Caco-2 (cell line): ENCODE measurements around the gene DHCR24. TPM values are rescaled to one million over a fixed set of nuclear protein-coding genes. Genes with fewer than 3 reads are reported as not detected.

Experiments
- BruUV-seq: library from RNA; stranded (reverse); fragments of 400-500 nt; replicated peaks from 2 replicates; lab custom pipeline; 2021; lab: Mats Ljungman, UMichigan
- CTCF ChIA-PET: fragments of 300-600 bp; sonication (Branson Sonifier 250); formaldehyde crosslinking; loops from one replicate; lab custom pipeline; 2022; ENCODE audit warnings: antibody characterized with exemption; lab: Charles Lee
- POLR2A ChIA-PET: fragments of 300-600 bp; sonication (Branson Sonifier 250); formaldehyde crosslinking; loops from one replicate; lab custom pipeline; 2022; ENCODE audit warnings: antibody characterized with exemption; lab: Charles Lee
- DNase-seq, 2 experiments: peaks; one replicate each; pipeline versions ENCODE4 v3.0.0 to v3.0.0-alpha.2; 2020 to 2022
- H3K27me3 ChIP-seq: replicated peaks from 2 replicates; pipeline ENCODE4 v1.6.0; 2011; ENCODE audit warnings: low read length; ENCODE audit not compliant: control insufficient read depth, insufficient read depth
- H3K36me3 ChIP-seq: 2 replicates; pipeline ENCODE4 v1.5.1; 2011; ENCODE audit warnings: low read length; ENCODE audit not compliant: control insufficient read depth, insufficient read depth
- H3K4me1 ChIP-seq: fragments of 250-450 bp; sonication (Bioruptor Pico); 2 replicates; pipeline ENCODE4 v1.5.1; 2020; ENCODE audit warnings: mild to moderate bottlenecking
- H3K4me3 ChIP-seq: 2 replicates; pipeline ENCODE4 v1.5.1; 2011; ENCODE audit warnings: low read depth, mild to moderate bottlenecking, control low read depth, low read length
- H3K9me3 ChIP-seq: fragments of 250-450 bp; sonication (Bioruptor Pico); 2 replicates; pipeline ENCODE4 v1.5.1; 2020; ENCODE audit warnings: mild to moderate bottlenecking, moderate library complexity
- H3K27ac Mint-ChIP-seq: one replicate; pipeline ENCODE4 v1.8.0; 2022; ENCODE audit warnings: mixed read lengths; ENCODE audit not compliant: unreplicated experiment
- H3K27me3 Mint-ChIP-seq: one replicate; pipeline ENCODE4 v1.8.0; 2022; ENCODE audit warnings: mixed read lengths; ENCODE audit not compliant: insufficient read depth, unreplicated experiment
- H3K36me3 Mint-ChIP-seq: one replicate; pipeline ENCODE4 v1.8.0; 2022; ENCODE audit warnings: mild to moderate bottlenecking, mixed read lengths; ENCODE audit not compliant: insufficient read depth, unreplicated experiment
- H3K4me1 Mint-ChIP-seq: one replicate; pipeline ENCODE4 v1.8.0; 2022; ENCODE audit warnings: low read depth, mixed read lengths; ENCODE audit not compliant: unreplicated experiment
- H3K4me3 Mint-ChIP-seq: one replicate; pipeline ENCODE4 v1.8.0; 2022; ENCODE audit warnings: mild to moderate bottlenecking, moderate library complexity, mixed read lengths; ENCODE audit not compliant: unreplicated experiment
- H3K9me3 Mint-ChIP-seq: one replicate; pipeline ENCODE4 v1.8.0; 2022; ENCODE audit warnings: mixed read lengths; ENCODE audit not compliant: unreplicated experiment
- intact Hi-C: fragments of 100-400 bp; cut with micrococcal nuclease; formaldehyde crosslinking; loops from one replicate; pipeline ENCODE4 v1.10.0; 2022; ENCODE audit not compliant: unreplicated experiment
- total RNA-seq: library from RNA; stranded (reverse); gene quantifications from 2 replicates; pipeline ENCODE4 v1.2.3, GENCODE V29; 2022
- TF ChIP-seq, protein P1 (sequence below), 2 experiments: fragments of 200-600 bp in 1 of 2; IDR thresholded peaks; 1 replicate in 1 of 2; 2 replicates in 1 of 2; pipeline versions ENCODE4 v1.5.1 to v1.8.0; 2011 to 2022; ENCODE audit warnings: antibody characterized with exemption in 1 of 2, control low read depth in 1 of 2, inconsistent platforms in 1 of 2, low read depth in 1 of 2, low read length in 1 of 2, mild to moderate bottlenecking in 1 of 2, moderate library complexity in 1 of 2; ENCODE audit not compliant: insufficient read depth in 1 of 2, severe bottlenecking in 1 of 2, unreplicated experiment in 1 of 2

Gene DHCR24
- total RNA-seq, 1 experiment from 2014 or later: 522 TPM

DNA sequence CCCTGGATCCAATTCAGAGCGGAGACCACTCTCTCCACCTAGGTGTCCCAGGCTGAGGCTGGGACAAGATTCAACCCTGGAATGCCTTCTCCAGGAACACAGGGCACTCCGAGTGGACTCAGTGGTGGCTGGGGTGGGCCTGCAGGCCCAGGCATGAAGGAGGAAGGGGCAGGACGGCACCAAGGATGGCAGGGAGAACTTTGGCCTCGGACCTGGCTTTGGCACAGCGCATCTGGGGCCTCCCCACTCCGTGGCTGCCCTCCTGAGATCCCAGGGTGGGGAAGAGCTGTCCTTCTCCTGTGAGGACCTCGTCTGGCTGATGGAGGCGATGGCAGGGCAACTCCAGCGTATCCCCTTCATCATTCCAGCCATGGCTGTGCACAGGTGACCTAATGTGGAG, 35.6 kb downstream of the DHCR24 start:
- H3K4me3 ChIP-seq: no peak overlapping the region
- no peaks in the 10 kb centered on the region for H3K4me1 Mint-ChIP-seq
- H3K4me3 Mint-ChIP-seq: no peak overlapping the region
- ChIA-PET POLR2A (no interaction called here), CTCF (no interaction called here)
- H3K9me3 ChIP-seq: no peaks in the 10 kb centered on the region
- DNase-seq: no peak
- peaks cover 7% of the 10 kb centered on the region for H3K36me3 ChIP-seq
- intact Hi-C loops: no loop called here
- H3K36me3 Mint-ChIP-seq: peaks cover 93% of the 10 kb centered on the region
- H3K27me3 ChIP-seq: no peaks in the 10 kb centered on the region
- no peaks in the 10 kb centered on the region for H3K27me3 Mint-ChIP-seq
- TF ChIP-seq, protein P1, sequence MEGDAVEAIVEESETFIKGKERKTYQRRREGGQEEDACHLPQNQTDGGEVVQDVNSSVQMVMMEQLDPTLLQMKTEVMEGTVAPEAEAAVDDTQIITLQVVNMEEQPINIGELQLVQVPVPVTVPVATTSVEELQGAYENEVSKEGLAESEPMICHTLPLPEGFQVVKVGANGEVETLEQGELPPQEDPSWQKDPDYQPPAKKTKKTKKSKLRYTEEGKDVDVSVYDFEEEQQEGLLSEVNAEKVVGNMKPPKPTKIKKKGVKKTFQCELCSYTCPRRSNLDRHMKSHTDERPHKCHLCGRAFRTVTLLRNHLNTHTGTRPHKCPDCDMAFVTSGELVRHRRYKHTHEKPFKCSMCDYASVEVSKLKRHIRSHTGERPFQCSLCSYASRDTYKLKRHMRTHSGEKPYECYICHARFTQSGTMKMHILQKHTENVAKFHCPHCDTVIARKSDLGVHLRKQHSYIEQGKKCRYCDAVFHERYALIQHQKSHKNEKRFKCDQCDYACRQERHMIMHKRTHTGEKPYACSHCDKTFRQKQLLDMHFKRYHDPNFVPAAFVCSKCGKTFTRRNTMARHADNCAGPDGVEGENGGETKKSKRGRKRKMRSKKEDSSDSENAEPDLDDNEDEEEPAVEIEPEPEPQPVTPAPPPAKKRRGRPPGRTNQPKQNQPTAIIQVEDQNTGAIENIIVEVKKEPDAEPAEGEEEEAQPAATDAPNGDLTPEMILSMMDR (IDR thresholded peaks at IDR 0.05; ENCODE audit: insufficient read depth in 1 of 2, low read depth in 1 of 2, low read length in 1 of 2, severe bottlenecking in 1 of 2, unreplicated experiment in 1 of 2): no peak
- no peaks in the 10 kb centered on the region for H3K9me3 Mint-ChIP-seq
- no peaks in the 10 kb centered on the region for H3K4me1 ChIP-seq
- no TSS peak for BruUV-seq
- H3K27ac Mint-ChIP-seq: no peak overlapping the region

DNA sequence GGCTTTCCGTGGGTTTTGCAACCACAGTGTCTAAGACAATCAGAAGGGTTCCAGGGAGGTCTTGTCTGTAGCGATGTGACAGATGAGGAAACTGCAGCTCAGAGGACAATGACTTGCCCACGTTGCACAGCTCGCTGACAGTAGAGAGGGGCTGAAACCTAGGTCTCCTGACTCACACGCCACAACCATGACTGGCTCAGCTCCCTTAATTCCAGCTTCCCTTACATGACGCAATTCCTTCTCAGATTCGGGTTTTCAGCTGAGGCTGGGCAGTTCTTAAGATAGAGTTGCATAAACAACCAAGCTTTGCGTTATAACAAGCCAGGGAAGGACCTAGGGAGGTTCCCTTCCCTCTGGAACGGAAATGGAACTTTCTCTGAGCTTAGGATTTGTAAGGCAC, 36.3 kb downstream of the DHCR24 start:
- Mint-ChIP-seq H3K9me3 (no peaks in the 10 kb centered on the region), H3K4me3 (no peak overlapping the region), H3K4me1 (no peaks in the 10 kb centered on the region), H3K36me3 (peaks cover 86% of the 10 kb centered on the region), H3K27ac (no peak overlapping the region), H3K27me3 (no peaks in the 10 kb centered on the region)
- intact Hi-C loops: no loop called here
- no TSS peak for BruUV-seq
- Histone ChIP-seq H3K9me3 (no peaks in the 10 kb centered on the region), H3K36me3 (peaks cover 7% of the 10 kb centered on the region), H3K27me3 (no peaks in the 10 kb centered on the region), H3K4me3 (no peak overlapping the region), H3K4me1 (no peaks in the 10 kb centered on the region)
- ChIA-PET POLR2A (no interaction called here), CTCF (no interaction called here)
- TF ChIP-seq, protein P1 (IDR thresholded peaks at IDR 0.05; ENCODE audit: insufficient read depth in 1 of 2, low read depth in 1 of 2, low read length in 1 of 2, severe bottlenecking in 1 of 2, unreplicated experiment in 1 of 2): no peak
- DNase-seq: no peak

DNA sequence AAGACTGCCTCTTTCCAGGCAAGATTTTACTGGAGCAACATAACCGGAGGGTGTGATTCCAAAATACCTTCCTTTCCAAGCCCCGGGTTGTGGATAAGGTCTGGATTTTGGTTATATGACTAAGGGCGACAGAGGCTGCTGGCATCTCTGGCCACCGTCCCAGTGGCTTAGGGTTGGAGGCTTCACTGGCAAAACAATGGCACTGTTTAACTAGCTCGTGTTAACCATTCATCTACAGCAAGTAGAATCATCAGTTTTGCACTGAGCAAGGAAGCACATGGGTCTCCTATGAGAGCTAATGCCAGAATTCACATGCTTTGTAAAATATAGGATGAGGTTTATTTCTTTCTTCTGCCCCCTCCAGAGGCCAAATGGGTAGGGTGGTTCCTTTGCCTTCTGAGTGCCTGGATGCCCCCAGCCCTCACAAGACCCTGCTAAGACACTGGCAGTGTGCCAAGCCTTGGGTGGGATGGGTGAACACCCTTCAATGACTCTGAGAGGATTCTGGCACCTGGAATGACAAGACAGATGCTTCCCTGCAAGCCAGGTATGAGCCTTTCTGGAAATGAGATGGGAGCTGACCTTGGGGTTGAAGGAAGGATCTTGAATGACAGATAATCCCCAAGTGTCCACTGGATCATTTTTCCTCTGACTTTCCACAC, 36.8 kb downstream of the DHCR24 start:
- Histone ChIP-seq H3K4me3 (no peak overlapping the region), H3K9me3 (no peaks in the 10 kb centered on the region), H3K27me3 (no peaks in the 10 kb centered on the region), H3K4me1 (no peaks in the 10 kb centered on the region), H3K36me3 (peaks cover 5% of the 10 kb centered on the region)
- Mint-ChIP-seq H3K27ac (no peak overlapping the region), H3K4me3 (no peak overlapping the region), H3K9me3 (no peaks in the 10 kb centered on the region), H3K36me3 (peaks cover 81% of the 10 kb centered on the region), H3K27me3 (no peaks in the 10 kb centered on the region), H3K4me1 (no peaks in the 10 kb centered on the region)
- ChIA-PET POLR2A (no interaction called here), CTCF (no interaction called here)
- no peak for DNase-seq
- no TSS peak for BruUV-seq
- intact Hi-C loops: no loop called here
- TF ChIP-seq, protein P1 (IDR thresholded peaks at IDR 0.05; ENCODE audit: insufficient read depth in 1 of 2, low read depth in 1 of 2, low read length in 1 of 2, severe bottlenecking in 1 of 2, unreplicated experiment in 1 of 2): no peak
